Fibroblast of mammary gland (primary cell): ENCODE measurements around the gene PDE8A.

ENCODE experiments used
- DNase-seq: peaks from one replicate; pipeline ENCODE4 v3.0.0-alpha.2; 2010; ENCODE audit warnings: low read depth
- H3K4me3 ChIP-seq: 2 replicates; pipeline ENCODE4 v1.5.1; 2011; ENCODE audit warnings: low read depth, mild to moderate bottlenecking, low read length, moderate library complexity; ENCODE audit not compliant: control insufficient read depth
- TF ChIP-seq, protein P1 (sequence below): conservative IDR thresholded peaks from 2 replicates; pipeline ENCODE4 v1.5.1; 2011; ENCODE audit warnings: low read depth, low read length, inconsistent platforms; ENCODE audit not compliant: control insufficient read depth, insufficient read depth

PDE8A gene

DNA sequence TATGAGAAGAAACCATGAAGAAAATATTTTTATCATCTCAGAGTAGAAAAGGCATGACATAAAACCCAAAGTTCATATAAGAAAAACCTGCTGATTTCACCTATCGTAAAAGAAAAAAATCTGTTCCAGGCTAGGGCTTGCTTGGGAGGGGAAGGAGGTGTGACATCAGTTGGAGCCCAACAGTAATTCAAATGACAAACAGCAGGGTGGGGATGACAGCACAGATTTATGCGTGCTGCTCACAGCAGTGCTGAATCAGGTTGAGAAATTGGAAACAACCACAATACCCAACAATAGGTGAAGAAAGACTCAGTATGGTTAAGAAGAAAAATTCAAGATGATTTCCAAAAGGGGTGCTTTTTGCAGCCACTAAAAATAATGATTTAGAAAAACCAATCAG is 172.4 kb downstream of the PDE8A start:
- DNase-seq, result no peak
- TF ChIP-seq, protein P1, sequence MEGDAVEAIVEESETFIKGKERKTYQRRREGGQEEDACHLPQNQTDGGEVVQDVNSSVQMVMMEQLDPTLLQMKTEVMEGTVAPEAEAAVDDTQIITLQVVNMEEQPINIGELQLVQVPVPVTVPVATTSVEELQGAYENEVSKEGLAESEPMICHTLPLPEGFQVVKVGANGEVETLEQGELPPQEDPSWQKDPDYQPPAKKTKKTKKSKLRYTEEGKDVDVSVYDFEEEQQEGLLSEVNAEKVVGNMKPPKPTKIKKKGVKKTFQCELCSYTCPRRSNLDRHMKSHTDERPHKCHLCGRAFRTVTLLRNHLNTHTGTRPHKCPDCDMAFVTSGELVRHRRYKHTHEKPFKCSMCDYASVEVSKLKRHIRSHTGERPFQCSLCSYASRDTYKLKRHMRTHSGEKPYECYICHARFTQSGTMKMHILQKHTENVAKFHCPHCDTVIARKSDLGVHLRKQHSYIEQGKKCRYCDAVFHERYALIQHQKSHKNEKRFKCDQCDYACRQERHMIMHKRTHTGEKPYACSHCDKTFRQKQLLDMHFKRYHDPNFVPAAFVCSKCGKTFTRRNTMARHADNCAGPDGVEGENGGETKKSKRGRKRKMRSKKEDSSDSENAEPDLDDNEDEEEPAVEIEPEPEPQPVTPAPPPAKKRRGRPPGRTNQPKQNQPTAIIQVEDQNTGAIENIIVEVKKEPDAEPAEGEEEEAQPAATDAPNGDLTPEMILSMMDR, result no peak
- no peak overlapping the region for H3K4me3 ChIP-seq

DNA sequence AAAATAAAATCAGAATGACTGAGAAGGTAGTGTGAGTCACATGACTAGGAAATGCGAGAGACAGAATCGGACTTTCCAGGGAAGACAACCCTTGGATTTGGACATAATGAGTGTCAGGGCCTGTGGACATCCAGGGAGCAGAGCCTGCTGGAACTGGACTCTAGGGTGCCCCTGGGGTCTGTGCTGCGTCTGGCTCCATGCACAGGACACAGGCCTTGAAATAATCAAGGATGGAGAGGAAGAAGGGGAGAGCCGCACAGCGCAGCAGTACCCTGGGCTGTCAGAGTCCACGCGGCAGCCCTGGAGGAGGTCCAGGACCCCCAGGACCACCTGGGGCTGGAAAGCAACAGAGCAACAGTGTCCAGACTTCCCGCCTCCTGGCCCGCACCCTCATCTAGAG is 173.7 kb downstream of the PDE8A start:
- no peak overlapping the region for H3K4me3 ChIP-seq
- no peak for DNase-seq
- TF ChIP-seq, protein P1, result no peak

DNA sequence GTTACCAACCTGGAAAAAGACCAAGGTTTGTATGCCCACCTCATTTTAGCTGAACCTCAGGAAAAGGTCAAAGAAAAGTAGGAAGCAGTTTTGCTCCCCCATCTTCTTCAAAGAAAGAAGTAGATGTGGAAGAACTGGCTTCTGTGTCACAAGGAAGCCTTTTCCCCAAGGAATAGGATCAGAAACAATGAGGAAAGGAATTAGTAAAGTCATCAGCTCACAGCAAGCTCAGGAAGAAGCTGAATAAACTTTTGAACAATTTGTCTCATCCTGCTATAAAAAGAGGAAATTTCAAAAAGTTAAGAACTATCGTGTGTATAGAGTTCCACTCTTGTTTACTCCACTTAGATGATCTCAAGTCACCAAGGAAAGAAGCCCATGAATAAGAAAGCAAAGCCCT is 174.2 kb downstream of the PDE8A start:
- H3K4me3 ChIP-seq, result no peak overlapping the region
- TF ChIP-seq, protein P1, result no peak
- no peak for DNase-seq

DNA sequence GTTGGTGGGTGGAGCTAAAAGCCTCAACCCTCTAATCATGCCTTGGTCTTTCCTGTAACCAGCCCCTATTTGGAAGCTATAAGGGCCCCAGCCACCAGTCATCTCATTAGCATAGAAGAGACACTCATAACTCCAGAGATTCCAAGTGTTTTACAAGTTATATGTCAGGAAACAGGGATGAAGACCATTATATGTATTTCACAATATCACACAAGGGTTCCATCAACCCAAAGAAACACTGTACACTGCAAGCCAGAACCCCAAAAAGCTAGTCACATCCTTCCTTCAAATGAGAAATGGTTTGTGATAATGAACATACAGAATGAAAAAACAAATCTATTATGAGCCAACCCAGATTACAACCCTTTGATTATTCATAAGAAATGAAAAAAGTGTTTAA is 175.7 kb downstream of the PDE8A start:
- no peak overlapping the region for H3K4me3 ChIP-seq
- TF ChIP-seq, protein P1, result no peak
- no peak for DNase-seq

DNA sequence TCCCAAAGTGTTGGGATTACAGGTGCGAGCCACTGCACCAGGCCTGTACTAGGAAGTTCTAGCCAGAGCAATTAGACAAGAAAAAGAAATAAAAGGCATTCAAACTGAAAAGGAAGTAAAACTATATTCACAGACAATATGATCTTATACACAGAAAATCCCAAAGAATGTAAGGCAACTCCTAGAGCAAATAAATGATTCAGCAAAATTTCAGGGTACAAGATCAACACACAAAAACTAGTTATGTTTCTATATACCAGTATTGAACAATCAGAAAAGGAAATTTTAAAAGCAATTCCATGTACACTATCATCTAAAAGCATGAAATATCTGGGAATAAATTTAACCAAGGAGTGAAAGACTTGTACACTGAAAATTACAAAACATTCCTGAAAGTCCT is 180.6 kb downstream of the PDE8A start:
- TF ChIP-seq, protein P1, result no peak
- DNase-seq, result no peak
- no peak overlapping the region for H3K4me3 ChIP-seq

DNA sequence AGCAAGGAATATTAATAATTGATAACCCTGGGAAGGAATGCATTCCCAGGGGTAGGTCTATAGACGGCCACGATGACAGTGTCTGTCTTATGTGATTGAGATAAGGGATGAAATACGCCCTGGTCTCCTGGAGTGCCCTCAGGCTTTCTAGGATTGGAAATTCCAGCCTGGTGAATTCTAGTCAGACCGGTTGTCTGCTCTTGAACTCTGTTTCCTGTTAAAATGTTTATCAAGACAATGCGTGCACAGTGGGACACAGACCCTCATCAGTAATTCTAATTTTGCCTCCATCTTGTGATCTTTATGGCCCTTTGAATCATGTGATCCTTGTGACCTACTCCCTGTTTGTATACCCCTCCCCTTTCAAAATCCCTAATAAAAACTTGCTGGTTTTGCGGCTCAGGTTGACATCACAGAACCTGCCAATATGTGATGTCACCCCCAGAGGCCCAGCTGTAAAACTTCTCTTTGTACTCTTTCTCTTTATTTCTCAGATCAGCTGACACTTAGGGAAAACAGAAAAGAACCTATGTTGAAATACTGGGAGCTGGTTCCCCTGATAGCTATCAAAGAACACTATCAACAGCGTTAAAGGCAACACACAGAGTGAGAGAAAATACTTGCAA is 183.3 kb downstream of the PDE8A start:
- TF ChIP-seq, protein P1, result no peak
- DNase-seq, result no peak
- no peak overlapping the region for H3K4me3 ChIP-seq

DNA sequence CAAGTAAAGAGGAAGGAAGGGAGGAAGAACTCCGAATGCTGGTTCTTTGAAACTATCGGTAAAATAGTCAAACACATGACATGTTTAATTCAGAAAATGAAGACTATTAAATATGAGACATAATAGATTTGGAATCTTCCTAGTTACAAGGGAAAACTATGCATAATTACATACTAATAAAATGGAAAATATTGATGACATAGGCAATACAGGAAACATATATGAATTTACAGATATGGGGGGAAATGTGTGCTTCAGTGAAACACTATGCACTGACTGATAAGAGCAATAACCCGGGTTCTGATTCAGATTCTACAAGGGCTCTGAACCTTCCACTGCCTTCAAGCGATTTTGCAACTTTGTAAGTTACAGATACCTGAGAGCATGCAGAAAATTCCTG is 185.9 kb downstream of the PDE8A start:
- no peak overlapping the region for H3K4me3 ChIP-seq
- TF ChIP-seq, protein P1, result no peak
- no peak for DNase-seq
